HUES48 (cell line): ENCODE results near the gene MICAL2.

Source experiments
- H3K27ac ChIP-seq: one replicate; pipeline ENCODE4 v1.7.0; 2013; ENCODE audit warnings: low read depth, low read length, inconsistent platforms
- H3K27me3 ChIP-seq: 2 replicates; pipeline ENCODE4 v1.6.1; 2013; ENCODE audit warnings: mild to moderate bottlenecking, low read length; ENCODE audit not compliant: control insufficient read depth, insufficient read depth
- H3K36me3 ChIP-seq: 2 replicates; pipeline ENCODE4 v1.6.1; 2013; ENCODE audit warnings: low read length; ENCODE audit not compliant: control insufficient read depth, insufficient read depth
- H3K4me1 ChIP-seq: 2 replicates; pipeline ENCODE4 v1.6.1; 2013; ENCODE audit warnings: mild to moderate bottlenecking, low read length; ENCODE audit not compliant: control insufficient read depth, insufficient read depth
- H3K4me3 ChIP-seq: 2 replicates; pipeline ENCODE4 v1.5.1; 2013; ENCODE audit warnings: mild to moderate bottlenecking, low read depth, low read length
- H3K9ac ChIP-seq: 2 replicates; pipeline ENCODE4 v1.6.1; 2013; ENCODE audit warnings: mild to moderate bottlenecking, low read depth, low read length, moderate library complexity
- H3K9me3 ChIP-seq: 2 replicates; pipeline ENCODE4 v1.6.1; 2013; ENCODE audit warnings: low read length; ENCODE audit not compliant: control insufficient read depth, insufficient read depth

The MICAL2 gene

DNA sequence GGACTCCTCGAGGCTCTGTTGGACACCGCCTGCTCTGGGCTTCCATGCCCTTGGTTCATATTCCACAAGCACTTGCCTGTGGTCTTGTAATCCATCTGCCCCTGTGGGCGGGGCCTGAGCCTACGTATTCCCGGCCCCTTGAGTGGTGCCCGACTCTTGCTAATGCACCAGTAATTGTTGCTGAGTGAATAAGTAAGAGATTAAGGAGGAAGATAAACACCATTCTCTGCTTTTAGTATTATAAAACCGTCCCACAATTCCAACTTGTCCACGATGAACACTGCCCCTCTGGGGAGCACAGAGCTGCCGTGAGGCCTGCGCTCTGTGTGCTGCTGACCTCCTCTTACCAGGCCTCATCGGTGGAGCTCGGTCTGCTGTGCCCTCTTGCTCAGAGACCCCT is 50.3 kb downstream of the MICAL2 start:
- Histone ChIP-seq H3K9me3 (no peaks in the 10 kb centered on the region), H3K4me3 (no peak overlapping the region), H3K9ac (no peak overlapping the region), H3K36me3 (no peaks in the 10 kb centered on the region), H3K27me3 (no peaks in the 10 kb centered on the region), H3K4me1 (peaks cover 2% of the 10 kb centered on the region; the same call in 1 of the 2 replicates), H3K27ac (no peak overlapping the region)

DNA sequence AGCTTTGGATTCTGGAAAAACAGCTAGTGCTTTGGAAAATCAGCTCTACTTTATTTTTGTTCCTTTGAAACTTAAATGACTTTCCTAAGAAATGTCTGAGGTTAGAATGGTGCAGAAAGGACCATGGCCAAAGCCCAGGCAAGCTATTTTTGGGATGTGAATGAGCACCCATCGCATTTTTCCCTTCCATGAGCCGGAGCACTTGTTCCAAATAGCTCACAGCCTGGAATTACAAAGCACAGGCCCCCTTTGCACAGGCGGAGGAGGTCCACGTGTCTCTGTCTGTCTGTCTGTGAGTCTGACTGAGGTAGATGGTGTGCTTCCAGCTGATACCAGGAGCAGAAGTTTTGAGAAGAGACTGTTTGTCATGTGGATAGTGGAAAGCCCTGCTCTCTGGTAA is 50.7 kb downstream of the MICAL2 start:
- Histone ChIP-seq H3K4me1 (peaks cover 2% of the 10 kb centered on the region; the same call in 1 of the 2 replicates), H3K27ac (no peak overlapping the region), H3K27me3 (no peaks in the 10 kb centered on the region), H3K9me3 (no peaks in the 10 kb centered on the region), H3K4me3 (no peak overlapping the region), H3K9ac (no peak overlapping the region), H3K36me3 (no peaks in the 10 kb centered on the region)

- no peaks in the 10 kb centered on the region for H3K36me3 ChIP-seq
- H3K4me3 ChIP-seq = no peak overlapping the region
- no peaks in the 10 kb centered on the region for H3K27me3 ChIP-seq
- peaks cover 2% of the 10 kb centered on the region; the same call in 1 of the 2 replicates for H3K4me1 ChIP-seq
- no peak overlapping the region for H3K27ac ChIP-seq
- H3K9me3 ChIP-seq = no peaks in the 10 kb centered on the region
- no peak overlapping the region for H3K9ac ChIP-seq
These were observed 51.4 kb downstream of the MICAL2 start for GRCh38 chr11:12161603-12162350.

GRCh38 chr11:12162652-12163051 is 52.3 kb downstream of the MICAL2 start:
- no peak overlapping the region for H3K4me3 ChIP-seq
- H3K4me1 ChIP-seq = peaks cover 2% of the 10 kb centered on the region; the same call in 1 of the 2 replicates
- no peaks in the 10 kb centered on the region for H3K27me3 ChIP-seq
- no peak overlapping the region for H3K9ac ChIP-seq
- no peaks in the 10 kb centered on the region for H3K36me3 ChIP-seq
- no peaks in the 10 kb centered on the region for H3K9me3 ChIP-seq
- no peak overlapping the region for H3K27ac ChIP-seq

DNA sequence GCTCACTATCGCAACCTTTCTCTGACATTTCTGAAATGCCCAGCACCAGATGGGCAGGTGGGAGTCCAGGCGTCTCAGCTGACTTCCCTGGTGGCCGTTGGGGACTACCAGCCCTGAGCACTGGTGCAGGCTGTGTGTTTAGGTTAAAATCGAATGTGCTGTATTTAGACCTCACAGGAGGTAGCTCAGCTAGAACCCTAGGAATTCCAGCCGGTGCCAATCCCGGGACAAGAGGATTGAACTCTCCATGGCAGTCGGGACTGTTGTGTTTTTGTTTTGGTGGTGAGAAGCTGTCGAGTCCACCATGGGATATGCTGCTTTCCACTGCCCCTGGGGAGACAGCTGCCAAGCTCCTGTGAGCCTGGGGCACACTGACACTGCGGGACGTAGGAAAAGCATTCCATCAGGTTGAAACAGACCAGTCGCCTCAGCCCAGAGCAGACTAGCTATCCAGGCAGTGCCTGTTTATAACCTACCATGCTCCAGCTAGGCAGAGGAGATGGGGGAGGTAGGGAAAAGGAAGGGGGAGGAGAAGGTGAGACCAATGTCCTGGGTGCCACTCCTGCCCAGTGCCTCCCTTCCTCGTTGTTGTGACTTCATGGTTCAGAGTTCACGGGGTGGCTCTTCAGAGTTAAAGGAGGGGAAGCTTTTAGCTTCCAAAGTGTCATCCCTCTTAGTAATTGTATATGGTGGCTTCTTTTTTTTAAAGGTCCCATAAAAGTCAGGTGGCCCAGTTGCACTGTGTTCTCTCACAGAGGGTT is 53.0 kb downstream of the MICAL2 start:
- Histone ChIP-seq H3K4me3 (no peak overlapping the region), H3K9ac (no peak overlapping the region), H3K27me3 (no peaks in the 10 kb centered on the region), H3K9me3 (no peaks in the 10 kb centered on the region), H3K27ac (no peak overlapping the region), H3K4me1 (peaks cover 2% of the 10 kb centered on the region; the same call in 1 of the 2 replicates), H3K36me3 (no peaks in the 10 kb centered on the region)

DNA sequence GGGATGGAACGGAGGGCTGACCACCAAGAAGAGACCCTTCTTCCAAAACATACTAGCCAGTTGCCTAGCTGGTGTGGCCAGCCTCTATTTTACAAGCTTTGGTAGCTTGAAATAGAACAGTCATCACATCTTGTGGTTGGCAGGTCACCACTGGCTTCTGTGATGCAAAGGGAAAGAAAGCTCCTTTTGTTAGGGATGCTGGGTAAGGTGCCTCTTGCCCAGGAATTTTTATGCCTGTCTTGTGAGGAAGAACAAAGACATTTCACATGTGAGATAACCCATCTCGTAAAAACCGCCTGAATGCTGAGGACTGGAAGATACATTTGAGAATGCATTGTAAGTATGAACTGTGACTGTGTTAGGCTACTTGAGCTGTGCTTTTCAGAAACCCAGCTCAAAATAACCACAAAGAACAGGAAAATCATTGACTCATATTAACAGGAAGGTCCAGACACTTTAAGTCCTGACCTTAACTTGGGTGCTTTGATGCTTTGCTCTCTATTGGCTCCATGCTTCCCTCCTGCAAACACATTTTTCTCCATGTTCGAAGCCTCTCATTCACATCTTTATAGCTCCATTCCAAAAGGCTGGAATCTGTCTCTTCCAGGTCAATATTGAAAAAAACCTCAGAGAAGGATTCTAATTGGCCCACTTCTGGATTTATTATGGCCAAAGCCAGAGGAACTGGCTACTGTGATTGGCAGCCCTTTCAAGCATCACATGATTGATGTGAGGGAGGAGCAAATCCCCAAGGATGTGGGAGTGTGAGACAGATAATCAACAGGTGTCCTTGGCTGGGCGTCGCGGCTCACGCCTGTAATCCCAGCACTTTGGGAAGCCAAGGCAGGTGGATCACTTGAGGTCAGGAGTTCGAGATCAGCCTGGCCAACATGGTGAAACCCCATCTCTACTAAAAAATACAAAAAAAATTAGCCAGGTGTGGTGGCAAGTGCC is 53.9 kb downstream of the MICAL2 start:
- Histone ChIP-seq H3K9me3 (no peaks in the 10 kb centered on the region), H3K27me3 (no peaks in the 10 kb centered on the region), H3K4me3 (no peak overlapping the region), H3K4me1 (peaks cover 2% of the 10 kb centered on the region; the same call in 1 of the 2 replicates), H3K36me3 (no peaks in the 10 kb centered on the region), H3K27ac (no peak overlapping the region), H3K9ac (no peak overlapping the region)

- Histone ChIP-seq H3K27ac (no peak overlapping the region), H3K9ac (no peak overlapping the region), H3K4me1 (peaks cover 2% of the 10 kb centered on the region; the same call in 1 of the 2 replicates), H3K9me3 (no peaks in the 10 kb centered on the region), H3K4me3 (no peak overlapping the region), H3K36me3 (no peaks in the 10 kb centered on the region), H3K27me3 (no peaks in the 10 kb centered on the region)
These were observed 55.0 kb downstream of the MICAL2 start for GRCh38 chr11:12165237-12165875.

- no peaks in the 10 kb centered on the region for H3K9me3 ChIP-seq
- H3K9ac ChIP-seq = no peak overlapping the region
- no peak overlapping the region for H3K27ac ChIP-seq
- peaks cover 2% of the 10 kb centered on the region; the same call in 1 of the 2 replicates for H3K4me1 ChIP-seq
- no peaks in the 10 kb centered on the region for H3K36me3 ChIP-seq
- H3K4me3 ChIP-seq = no peak overlapping the region
- no peaks in the 10 kb centered on the region for H3K27me3 ChIP-seq
These were observed 56.1 kb downstream of the MICAL2 start for GRCh38 chr11:12166299-12167060.

- Histone ChIP-seq H3K27me3 (no peaks in the 10 kb centered on the region), H3K9me3 (no peaks in the 10 kb centered on the region), H3K4me3 (no peak overlapping the region), H3K36me3 (no peaks in the 10 kb centered on the region), H3K4me1 (peaks cover 2% of the 10 kb centered on the region; the same call in 1 of the 2 replicates), H3K27ac (no peak overlapping the region), H3K9ac (no peak overlapping the region)
These were observed 56.9 kb downstream of the MICAL2 start for GRCh38 chr11:12167061-12168000.
